ENCODE data around the gene C4orf36.

The C4orf36 gene

DNA sequence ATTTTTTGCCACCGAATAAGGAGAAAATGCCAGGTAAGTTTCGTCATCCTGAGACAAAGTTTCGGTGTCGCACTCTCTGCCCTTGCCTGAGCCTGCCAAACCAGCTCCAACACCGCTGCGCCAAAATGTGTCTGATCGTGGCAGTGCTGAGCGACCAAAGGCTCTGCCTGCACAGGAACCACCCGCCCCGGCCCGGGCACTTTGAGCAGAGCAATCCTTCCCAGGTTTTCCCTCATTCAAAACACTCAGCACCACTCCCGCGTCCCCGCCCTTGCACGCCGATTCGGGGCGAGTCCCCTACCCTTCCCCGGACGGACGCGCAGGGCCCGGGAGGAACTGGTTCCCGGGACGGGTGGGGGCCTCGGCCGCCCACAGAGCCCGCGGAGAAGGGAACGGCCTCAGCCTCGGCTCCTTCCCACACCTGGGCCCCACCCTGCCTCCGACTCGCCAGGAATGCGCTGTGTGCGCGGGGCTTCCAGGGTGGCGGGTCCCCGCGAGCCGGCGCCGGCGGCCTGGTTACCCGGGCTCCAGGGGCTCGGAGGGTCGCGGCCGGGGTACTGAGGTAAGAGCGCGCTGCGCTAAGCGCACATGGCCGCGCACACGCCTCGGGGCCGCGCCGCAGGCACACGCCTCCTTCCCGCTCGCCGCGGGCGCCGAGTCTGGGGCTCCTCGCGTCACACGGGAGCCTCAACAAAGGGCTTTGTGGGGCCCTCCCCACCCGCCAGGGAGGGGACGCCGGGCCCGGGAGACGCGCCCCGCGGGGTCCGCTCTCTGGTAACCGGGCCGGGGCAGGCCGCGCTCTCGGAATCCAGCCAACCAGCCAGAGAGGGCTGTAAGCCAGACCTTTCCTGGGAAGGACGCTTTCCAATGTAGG, at the start of gene C4orf36:
C4orf36 (minus strand) TSS at position 661 of the 874 bp plus-strand sequence. CDS start 902 bp downstream, outside the sequence.
- peak; percentile 43 for DNase-seq

DNA sequence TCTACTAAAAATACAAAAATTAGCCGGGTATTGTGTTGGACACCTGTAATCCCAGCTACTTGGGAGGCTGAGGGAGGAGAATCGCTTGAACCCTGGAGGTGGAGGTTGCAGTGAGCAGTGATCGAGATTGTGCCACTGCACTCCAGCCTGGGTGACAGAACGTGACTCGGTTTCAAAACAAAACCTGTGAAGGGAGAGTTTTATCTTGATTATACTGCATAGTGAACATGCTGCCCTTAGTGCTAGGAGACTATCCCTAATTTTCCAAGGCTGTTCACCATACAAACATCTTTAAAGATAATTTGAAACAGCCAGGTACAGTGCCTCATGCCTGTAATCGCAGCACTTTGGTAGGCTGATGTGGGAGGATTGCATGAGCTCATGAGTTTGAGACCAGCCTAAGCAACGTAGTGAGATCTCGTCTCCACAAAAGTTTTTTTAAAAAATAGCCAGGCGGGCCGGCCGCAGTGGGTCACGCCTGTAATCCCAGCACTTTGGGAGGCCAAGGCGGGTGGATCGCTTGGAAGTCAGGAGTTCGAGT, 48.8 kb upstream of the C4orf36 start:
- DNase-seq: no peak

- no peak for DNase-seq
These were observed 47.7 kb upstream of the C4orf36 start for GRCh38 chr4:86939729-86940575.

GRCh38 chr4:86938771-86939520, 46.7 kb upstream of the C4orf36 start:
- DNase-seq: no peak

DNA sequence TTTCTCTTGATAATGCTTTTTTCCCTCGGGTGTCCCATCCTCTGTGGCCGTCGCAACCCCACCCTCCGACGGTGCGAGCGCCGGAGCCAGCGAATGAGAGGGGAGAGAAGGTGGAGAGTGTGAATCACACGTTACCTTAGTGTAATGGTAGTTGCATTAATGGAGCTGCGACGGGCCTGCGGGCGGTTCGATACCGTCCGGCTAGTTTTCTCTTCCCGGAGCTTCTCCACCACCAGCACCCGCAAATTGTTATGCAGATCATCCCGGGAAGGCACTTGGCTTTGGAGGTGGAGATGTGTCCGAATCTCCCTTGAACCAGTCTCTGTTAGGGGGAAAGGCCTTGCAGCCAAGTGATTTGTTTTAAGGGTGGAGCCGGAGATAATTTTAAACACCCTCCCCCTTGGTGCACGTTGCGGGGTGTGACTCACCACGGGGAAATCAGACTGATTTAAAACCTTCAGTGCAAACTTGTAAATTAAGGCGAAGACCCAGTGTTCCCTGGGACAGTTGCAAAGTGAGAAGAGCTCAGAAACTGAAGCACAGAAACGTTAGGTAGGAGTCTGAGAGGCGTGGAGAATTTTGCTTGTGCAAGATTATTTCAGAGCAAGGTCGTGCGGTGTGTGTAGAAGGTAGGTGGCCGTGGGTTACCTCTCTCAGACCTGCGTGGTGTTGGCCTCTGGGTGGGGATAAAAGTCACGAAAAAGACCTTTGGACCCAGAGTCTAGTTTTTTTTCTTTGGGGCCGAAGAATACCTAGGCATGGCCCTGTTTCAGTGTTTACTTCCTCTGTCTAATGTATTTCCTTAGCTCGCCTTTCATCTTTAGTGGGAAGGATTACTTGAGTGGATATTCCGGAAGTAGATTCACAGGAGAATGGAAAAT, 43.9 kb upstream of the C4orf36 start:
- no peak for DNase-seq

DNA sequence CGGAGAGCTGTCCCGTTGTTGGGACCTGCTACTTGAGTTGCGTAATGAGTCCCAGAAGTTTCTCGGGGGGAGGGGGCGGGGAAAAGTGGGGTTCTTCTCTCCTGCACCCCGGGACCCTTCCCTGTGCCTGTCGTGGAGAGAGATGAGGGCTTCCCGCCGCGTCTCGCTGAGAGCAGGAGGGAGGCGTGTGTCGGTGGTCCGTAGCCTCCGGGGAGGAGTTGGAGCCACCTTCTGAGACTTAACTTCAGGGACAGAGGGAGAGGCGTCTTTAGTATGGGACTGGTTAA, 43.3 kb upstream of the C4orf36 start:
- DNase-seq: no peak

- DNase-seq: peak; percentile 85
These were observed 42.7 kb upstream of the C4orf36 start, which contains the start of gene AFF1 for GRCh38 chr4:86934771-86935565. Gene AFF1, plus strand, starts transcription at chr4:86935011. Its CDS starts 13,523 bp downstream, at chr4:86948534.

GRCh38 chr4:86934147-86934770, 42.0 kb upstream of the C4orf36 start:
- no peak for DNase-seq

GRCh38 chr4:86928400-86929255, 36.4 kb upstream of the C4orf36 start:
- DNase-seq: no peak

DNA sequence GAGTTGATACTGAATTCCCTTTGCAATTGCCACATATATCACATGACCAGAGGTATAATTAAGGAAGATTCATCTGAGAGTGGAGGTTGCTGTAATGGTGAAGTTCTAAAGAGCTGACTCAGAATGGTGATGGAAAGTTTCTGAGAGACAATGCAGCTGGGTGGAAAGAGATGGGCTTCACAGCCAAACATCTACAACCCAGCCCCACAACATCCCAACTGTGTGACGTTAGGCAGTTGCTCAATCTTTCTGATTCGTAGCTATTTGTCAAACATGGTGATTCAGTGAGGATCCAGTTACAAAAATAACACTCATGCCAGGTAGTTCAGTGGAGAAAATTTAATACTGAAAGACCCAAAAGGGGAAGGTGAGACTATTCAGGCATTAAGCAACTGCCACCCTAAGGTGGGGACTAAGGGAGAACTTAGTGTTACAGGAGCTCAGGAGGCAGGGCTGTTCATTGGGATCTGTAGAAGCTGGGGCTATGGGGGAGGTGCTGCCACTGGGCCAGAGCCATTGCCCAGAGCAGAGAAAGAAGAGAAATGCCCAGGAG, 35.7 kb upstream of the C4orf36 start:
- DNase-seq: no peak

DNA sequence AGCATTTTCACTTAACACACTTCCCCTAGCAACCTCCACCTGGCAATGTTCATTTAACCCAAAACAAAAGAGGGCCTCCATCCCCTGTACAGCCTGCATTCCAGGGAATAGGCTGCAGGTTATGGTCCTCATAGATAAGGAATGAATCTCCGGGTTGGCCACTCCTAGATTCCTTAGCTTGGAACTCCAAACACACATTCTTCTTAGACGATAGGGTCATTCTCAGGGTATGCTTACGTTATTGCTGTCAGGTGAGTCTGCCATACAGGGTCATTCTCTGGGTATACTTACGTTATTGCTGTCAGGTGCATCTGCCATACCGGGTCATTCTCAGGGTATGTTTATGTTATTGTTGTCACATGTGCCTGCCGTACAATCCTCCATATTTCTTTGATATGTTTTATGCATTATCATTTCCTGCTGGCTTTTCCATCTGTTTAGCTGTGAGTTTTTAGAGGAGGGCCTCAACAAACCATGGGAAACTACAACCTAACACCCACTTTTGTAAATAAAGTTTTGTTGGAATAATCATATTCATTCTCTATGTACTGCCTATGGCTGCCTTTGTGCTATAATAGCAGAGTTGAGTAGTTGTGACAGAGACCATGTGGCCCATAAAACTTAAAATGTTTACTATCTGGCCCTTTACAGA, 34.3 kb upstream of the C4orf36 start:
- DNase-seq: no peak

- DNase-seq: no peak
These were observed 32.6 kb upstream of the C4orf36 start for GRCh38 chr4:86924811-86925210.

DNA sequence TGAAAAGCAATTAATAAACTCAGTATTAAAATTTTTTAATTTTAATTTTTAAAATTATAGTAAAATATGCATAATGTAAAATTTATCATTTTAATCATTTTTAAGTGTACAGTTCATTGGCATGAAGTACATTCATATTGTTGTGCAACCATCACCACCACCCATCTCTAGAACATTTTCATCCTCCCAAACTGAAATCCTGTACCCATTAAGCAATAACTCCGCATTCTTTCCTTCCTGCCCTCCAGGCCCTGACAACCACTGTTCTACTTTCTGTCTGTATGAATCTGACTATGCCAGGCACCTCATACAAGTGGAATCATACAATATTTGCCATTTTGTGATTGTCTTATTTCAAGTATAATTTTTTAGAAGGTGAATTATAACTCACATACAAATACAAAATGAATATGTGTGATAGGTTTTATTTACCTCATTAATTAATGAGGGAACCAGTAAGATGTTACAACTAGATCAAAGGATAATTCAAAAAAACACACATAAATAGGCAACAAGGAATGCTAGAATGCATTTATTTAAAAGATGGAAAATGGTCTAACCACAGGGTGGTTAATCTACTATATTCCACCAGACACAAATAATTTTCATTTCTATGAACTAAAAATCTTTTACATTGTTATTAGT, 29.5 kb upstream of the C4orf36 start:
- DNase-seq: no peak

DNA sequence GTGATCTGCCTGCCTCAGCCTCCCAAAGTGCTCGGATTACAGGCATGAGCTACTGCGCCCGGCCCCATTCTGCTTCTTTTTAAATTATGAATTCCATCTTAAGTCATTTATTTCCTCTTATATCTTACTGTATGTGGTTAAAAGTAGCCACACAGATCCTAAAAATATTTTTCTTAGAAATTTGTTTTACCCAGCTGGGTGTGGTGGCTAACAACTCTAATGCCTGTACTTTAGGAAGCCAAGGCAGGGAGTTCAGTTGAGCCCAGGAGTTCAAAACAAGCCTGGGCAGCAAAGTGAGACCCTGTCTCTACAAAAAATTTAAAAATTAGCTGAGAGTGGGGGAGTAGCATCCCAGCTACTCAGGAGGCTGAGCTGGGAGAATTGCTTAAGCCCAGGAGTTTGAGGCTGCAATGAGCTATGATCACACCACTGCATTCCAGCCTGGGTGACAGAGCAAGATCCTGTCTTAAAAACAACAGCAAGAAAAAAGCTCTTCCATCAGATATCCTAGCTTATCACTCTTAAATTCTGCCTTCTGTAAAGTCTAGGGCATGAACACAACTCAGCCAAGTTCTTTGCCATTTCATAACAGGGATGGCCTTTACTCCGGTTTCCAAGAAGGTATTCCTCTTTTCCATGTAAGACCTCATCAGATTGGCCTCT, 27.5 kb upstream of the C4orf36 start:
- no peak for DNase-seq

- DNase-seq: no peak
These were observed 26.4 kb upstream of the C4orf36 start for GRCh38 chr4:86918539-86919072.

DNA sequence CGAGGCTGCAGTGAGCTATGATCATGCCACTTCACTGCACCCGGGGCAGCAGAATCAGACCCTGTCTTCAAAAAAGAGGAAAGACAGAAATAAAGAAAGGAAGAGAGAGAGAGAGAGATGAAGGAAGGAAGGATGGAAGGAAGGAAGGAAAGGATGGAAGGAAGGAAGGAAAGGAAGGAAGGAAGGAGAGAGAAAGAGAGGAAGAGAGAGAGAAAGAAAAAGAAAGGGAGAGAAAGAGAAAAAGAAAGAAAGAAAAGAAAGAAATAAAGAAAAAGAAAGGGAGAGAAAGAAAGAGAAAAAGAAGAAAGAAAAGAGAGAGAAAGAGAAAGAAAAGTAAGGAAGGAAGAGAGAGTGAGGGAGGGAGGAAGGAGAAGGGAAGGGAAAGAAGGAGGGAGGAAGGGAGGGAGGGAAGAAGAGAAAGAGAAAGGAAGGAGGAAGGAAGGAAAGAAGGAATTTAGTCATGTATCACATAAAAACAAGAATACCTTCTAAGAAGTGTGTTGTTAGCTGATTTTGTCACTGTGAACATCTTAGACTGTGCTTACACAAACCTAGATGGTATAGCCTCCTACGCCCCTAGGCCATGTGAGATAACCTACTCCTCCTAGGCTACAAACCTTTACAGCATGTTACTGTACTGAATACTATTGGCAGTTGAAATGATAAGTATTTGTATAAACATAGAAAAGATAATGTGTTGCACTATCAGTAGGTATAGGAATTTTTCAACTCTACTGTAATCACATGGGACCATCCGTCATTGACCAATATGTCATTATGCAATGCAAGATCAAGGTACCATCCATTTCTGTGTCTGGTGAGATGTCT, 25.2 kb upstream of the C4orf36 start:
- DNase-seq: no peak

All from NCI-H1092 (cell line).